Fibroblast of lung (primary cell): ENCODE results near the gene TCF7L1. TPM values are rescaled to one million over a fixed set of nuclear protein-coding genes. Genes with fewer than 3 reads are reported as not detected.
"Not testable (repeated sequence)": the region's sequence is repeated elsewhere in the genome, so short reads cannot be mapped to it uniquely, and the experiment has no call there.

ENCODE experiments used
- DNase-seq, 2 donors: peaks; one replicate each; pipeline versions ENCODE4 v3.0.0 to v3.0.0-alpha.2; 2010; ENCODE audit warnings: low read depth in 2 of 2
- H2AFZ ChIP-seq: 2 replicates; pipeline ENCODE4 v1.5.1; 2012; ENCODE audit warnings: low read length, control low read depth, inconsistent platforms
- H3K27ac ChIP-seq: 2 replicates; pipeline ENCODE4 v1.5.1; 2011; ENCODE audit warnings: low read length, control low read depth; ENCODE audit not compliant: insufficient read depth
- H3K27me3 ChIP-seq: 2 replicates; pipeline ENCODE4 v1.5.1; 2011; ENCODE audit warnings: mild to moderate bottlenecking, low read length; ENCODE audit not compliant: control insufficient read depth, insufficient read depth
- H3K36me3 ChIP-seq: 2 replicates; pipeline ENCODE4 v1.5.1; 2011; ENCODE audit warnings: low read length; ENCODE audit not compliant: control insufficient read depth, insufficient read depth
- H3K4me1 ChIP-seq: 2 replicates; pipeline ENCODE4 v1.5.1; 2011; ENCODE audit warnings: low read length; ENCODE audit not compliant: control insufficient read depth, insufficient read depth; ENCODE audit errors: extremely low read depth
- H3K4me2 ChIP-seq: 2 replicates; pipeline ENCODE4 v1.5.1; 2011; ENCODE audit warnings: low read length, control low read depth; ENCODE audit not compliant: insufficient read depth; ENCODE audit errors: extremely low read depth
- H3K4me3 ChIP-seq, 4 experiments: fragments of 200-600 bp in 1 of 4; sonication (generic) in 1 of 4; replicated peaks in 1 of 4; 2 replicates each; pipeline ENCODE4 v1.5.1; 2011 to 2016; ENCODE audit warnings: low read length in 4 of 4, low read depth in 3 of 4, mild to moderate bottlenecking in 3 of 4, control low read depth in 2 of 4, inconsistent platforms in 1 of 4, mixed read lengths in 1 of 4; ENCODE audit not compliant: insufficient read depth in 1 of 4; ENCODE audit errors: control extremely low read depth in 1 of 4
- H3K79me2 ChIP-seq: 2 replicates; pipeline ENCODE4 v1.5.1; 2012; ENCODE audit warnings: mild to moderate bottlenecking, low read length, inconsistent platforms; ENCODE audit not compliant: control insufficient read depth, insufficient read depth
- H3K9ac ChIP-seq: 2 replicates; pipeline ENCODE4 v1.5.1; 2011; ENCODE audit warnings: mild to moderate bottlenecking, low read length, control low read depth; ENCODE audit not compliant: insufficient read depth
- H3K9me3 ChIP-seq: 2 replicates; pipeline ENCODE4 v1.5.1; 2012; ENCODE audit warnings: low read depth, low read length; ENCODE audit not compliant: control insufficient read depth, insufficient read depth
- H4K20me1 ChIP-seq: 2 replicates; pipeline ENCODE4 v1.5.1; 2011; ENCODE audit warnings: low read length; ENCODE audit not compliant: control insufficient read depth, insufficient read depth; ENCODE audit errors: extremely low read depth
- CTCF ChIP-seq, 2 donors: IDR thresholded peaks in 1 of 2; conservative IDR thresholded peaks in 1 of 2; 1 replicate in 1 of 2; 2 replicates in 1 of 2; pipeline ENCODE4 v1.5.1; 2011 to 2012; ENCODE audit warnings: low read length in 2 of 2, control low read depth in 1 of 2, inconsistent platforms in 1 of 2, low read depth in 1 of 2, mild to moderate bottlenecking in 1 of 2
- EZH2 ChIP-seq: IDR thresholded peaks from 2 replicates; pipeline ENCODE4 v1.5.1; 2012; ENCODE audit warnings: low read length, control low read depth, mild to moderate bottlenecking; ENCODE audit errors: missing control alignments
- polyA plus RNA-seq, 2 donors: library from polyadenylated mRNA; depleted of rRNA in 1 of 2; stranded (reverse) in 1 of 2; unstranded in 1 of 2; fragments of >200 nt; gene quantifications; 2 replicates each; pipeline ENCODE4 v1.2.1, GENCODE V29; 2011 to 2012; ENCODE audit warnings: missing spikeins in 1 of 2
- total RNA-seq: library from RNA; depleted of rRNA; stranded (reverse); fragments of >200 nt; gene quantifications from 2 replicates; pipeline ENCODE4 v1.2.1, GENCODE V29; 2014

TCF7L1 gene
- total and polyA plus RNA-seq, 2 donors (not counting 1 experiment from before 2014, with no cell fraction given): 0.83 to 1.5 TPM

DNA sequence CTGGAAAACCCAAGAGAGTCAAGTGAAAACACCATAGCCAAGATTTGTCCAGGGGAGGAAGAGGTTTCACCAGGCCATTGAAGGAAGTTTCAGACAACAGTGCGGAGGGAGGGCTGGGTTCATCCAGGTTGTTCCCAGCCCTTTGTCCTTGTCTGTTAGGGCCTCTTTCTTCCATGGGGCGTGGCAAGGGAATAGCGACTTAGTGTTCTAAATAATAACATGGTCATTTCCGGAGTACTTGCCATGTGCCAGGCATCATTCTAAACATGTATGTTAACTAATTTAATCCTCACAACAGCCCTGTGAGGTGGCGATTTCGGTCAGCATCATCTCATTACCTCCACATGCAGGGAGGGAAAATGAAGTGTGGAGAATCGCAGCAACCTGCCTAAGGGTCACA, 77.3 kb downstream of the TCF7L1 start:
- no peak overlapping the region for H3K9ac ChIP-seq
- no peak overlapping the region for H3K4me2 ChIP-seq
- H3K27me3 ChIP-seq: peaks cover 2% of the 10 kb centered on the region
- H3K36me3 ChIP-seq: no peaks in the 10 kb centered on the region
- no peaks in the 10 kb centered on the region for H4K20me1 ChIP-seq
- no peak overlapping the region for H3K27ac ChIP-seq
- no peaks in the 10 kb centered on the region for H3K79me2 ChIP-seq
- TF ChIP-seq CTCF (conservative IDR thresholded peaks at IDR 0.05 in 1 of 2, IDR thresholded peaks at IDR 0.05 in 1 of 2; ENCODE audit: low read depth in 1 of 2, low read length in 2 of 2): no peak
- TF ChIP-seq EZH2: no peak
- DNase-seq: no peak
- H3K4me1 ChIP-seq: peaks cover 5% of the 10 kb centered on the region
- H2AFZ ChIP-seq: no peak overlapping the region
- H3K4me3 ChIP-seq: no peak overlapping the region
- H3K9me3 ChIP-seq: no peaks in the 10 kb centered on the region

GRCh38 chr2:85211606-85212005, 78.4 kb downstream of the TCF7L1 start:
- not testable (repeated sequence) for H4K20me1 ChIP-seq

GRCh38 chr2:85212841-85213240, 79.6 kb downstream of the TCF7L1 start:
- TF ChIP-seq CTCF (conservative IDR thresholded peaks at IDR 0.05 in 1 of 2, IDR thresholded peaks at IDR 0.05 in 1 of 2; ENCODE audit: low read depth in 1 of 2, low read length in 2 of 2): no peak
- TF ChIP-seq EZH2: no peak
- no peak overlapping the region for H3K9ac ChIP-seq
- no peaks in the 10 kb centered on the region for H3K79me2 ChIP-seq
- H2AFZ ChIP-seq: no peak overlapping the region
- no peak overlapping the region for H3K4me2 ChIP-seq
- H3K27me3 ChIP-seq: peaks cover 7% of the 10 kb centered on the region
- no peaks in the 10 kb centered on the region for H3K36me3 ChIP-seq
- no peaks in the 10 kb centered on the region for H4K20me1 ChIP-seq
- peaks cover 9% of the 10 kb centered on the region for H3K4me1 ChIP-seq
- H3K9me3 ChIP-seq: no peaks in the 10 kb centered on the region
- DNase-seq: no peak
- no peak overlapping the region for H3K4me3 ChIP-seq
- no peak overlapping the region for H3K27ac ChIP-seq

More at GRCh38 chr2:85211606-85212005, 78.4 kb downstream of the TCF7L1 start:
- H3K4me2 ChIP-seq, H3K27me3 ChIP-seq, H3K4me3 ChIP-seq, H3K36me3 ChIP-seq, H3K27ac ChIP-seq, H3K9me3 ChIP-seq, DNase-seq, H2AFZ ChIP-seq, H3K9ac ChIP-seq, H3K4me1 ChIP-seq, H3K79me2 ChIP-seq: not testable (repeated sequence)
